ENCODE results near the gene RCSD1.

- TF ChIP-seq CTCF (IDR thresholded peaks at IDR 0.05; ENCODE audit: low read depth, low read length, poor library complexity, severe bottlenecking) (no peak), EZH2phosphoT487 (IDR thresholded peaks at IDR 0.05; ENCODE audit: borderline replicate concordance, low read length) (no peak)
These were observed 108.1 kb downstream of the RCSD1 start for GRCh38 chr1:167738158-167738557.

All from DOHH2 (cell line).